Measurements from ENCODE around the gene ADRM1. TPM values are rescaled to one million over a fixed set of nuclear protein-coding genes. Genes with fewer than 3 reads are reported as not detected.

The ADRM1 gene
- total and polyA plus RNA-seq, 2 experiments from 2014 or later = 206 to 243 TPM

- DNase-seq (ENCODE audit: low spot score) (no peak), ATAC-seq (no peak)
- H3K4me1 ChIP-seq (ENCODE audit: insufficient read depth) = no peaks in the 10 kb centered on the region
- no peaks in the 10 kb centered on the region for H3K79me2 ChIP-seq (replicated peaks; ENCODE audit: insufficient read depth)
- no peaks in the 10 kb centered on the region for H3K9me2 ChIP-seq (ENCODE audit: insufficient read depth)
- H3K4me2 ChIP-seq = no peak overlapping the region
- H4K20me1 ChIP-seq (replicated peaks; ENCODE audit: insufficient read depth) = no peaks in the 10 kb centered on the region
- peaks cover 78% of the 10 kb centered on the region for H3K36me3 Mint-ChIP-seq (ENCODE audit: low read depth)
- H3K9me3 Mint-ChIP-seq = peaks cover 23% of the 10 kb centered on the region
- H3K27me3 ChIP-seq (ENCODE audit: insufficient read depth) = no peaks in the 10 kb centered on the region
- H3K4me1 Mint-ChIP-seq = no peaks in the 10 kb centered on the region
- no peak overlapping the region for H3K27ac ChIP-seq (ENCODE audit: low read depth)
- TF ChIP-seq NANOG (IDR thresholded peaks at IDR 0.05; ENCODE audit: borderline replicate concordance) = no peak
- TF ChIP-seq CREB1 (CRISPR knock-in tag; IDR thresholded peaks at IDR 0.05; ENCODE audit: low read depth) = no peak
- TF ChIP-seq REST (IDR thresholded peaks at IDR 0.05; ENCODE audit: unreplicated experiment) = no peak
- TF ChIP-seq, protein P1, sequence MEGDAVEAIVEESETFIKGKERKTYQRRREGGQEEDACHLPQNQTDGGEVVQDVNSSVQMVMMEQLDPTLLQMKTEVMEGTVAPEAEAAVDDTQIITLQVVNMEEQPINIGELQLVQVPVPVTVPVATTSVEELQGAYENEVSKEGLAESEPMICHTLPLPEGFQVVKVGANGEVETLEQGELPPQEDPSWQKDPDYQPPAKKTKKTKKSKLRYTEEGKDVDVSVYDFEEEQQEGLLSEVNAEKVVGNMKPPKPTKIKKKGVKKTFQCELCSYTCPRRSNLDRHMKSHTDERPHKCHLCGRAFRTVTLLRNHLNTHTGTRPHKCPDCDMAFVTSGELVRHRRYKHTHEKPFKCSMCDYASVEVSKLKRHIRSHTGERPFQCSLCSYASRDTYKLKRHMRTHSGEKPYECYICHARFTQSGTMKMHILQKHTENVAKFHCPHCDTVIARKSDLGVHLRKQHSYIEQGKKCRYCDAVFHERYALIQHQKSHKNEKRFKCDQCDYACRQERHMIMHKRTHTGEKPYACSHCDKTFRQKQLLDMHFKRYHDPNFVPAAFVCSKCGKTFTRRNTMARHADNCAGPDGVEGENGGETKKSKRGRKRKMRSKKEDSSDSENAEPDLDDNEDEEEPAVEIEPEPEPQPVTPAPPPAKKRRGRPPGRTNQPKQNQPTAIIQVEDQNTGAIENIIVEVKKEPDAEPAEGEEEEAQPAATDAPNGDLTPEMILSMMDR (conservative IDR thresholded peaks at IDR 0.05; ENCODE audit: low read depth in 2 of 2) = no peak
- no peak for TF ChIP-seq POLR2AphosphoS5 (IDR thresholded peaks at IDR 0.05; ENCODE audit: low read depth)
- no peak for TF ChIP-seq ETS1 (IDR thresholded peaks at IDR 0.05)
- no peak for TF ChIP-seq ZNF114 (CRISPR knock-in tag; IDR thresholded peaks at IDR 0.05)
- no peak for TF ChIP-seq STAT1 (IDR thresholded peaks at IDR 0.05; ENCODE audit: unreplicated experiment)
- no peak for TF ChIP-seq EZH2phosphoT487 (IDR thresholded peaks at IDR 0.05; ENCODE audit: unreplicated experiment)
- no peak for TF ChIP-seq EZH2 (IDR thresholded peaks at IDR 0.05; ENCODE audit: low read depth, unreplicated experiment)
- TF ChIP-seq JUNB (IDR thresholded peaks at IDR 0.05; ENCODE audit: unreplicated experiment) = no peak
- TF ChIP-seq ZNF331 (CRISPR knock-in tag; IDR thresholded peaks at IDR 0.05; ENCODE audit: low read depth) = no peak
- no peak for TF ChIP-seq ZNF462 (CRISPR knock-in tag; IDR thresholded peaks at IDR 0.05)
- H3K4me3 Mint-ChIP-seq = no peak overlapping the region
- no peak overlapping the region for H3K4me3 ChIP-seq
- no peak overlapping the region for H3K27ac Mint-ChIP-seq
- peaks cover 38% of the 10 kb centered on the region for H3K27me3 Mint-ChIP-seq (ENCODE audit: insufficient read depth, low read depth, poor library complexity)
- H2AFZ ChIP-seq = no peak overlapping the region
- H3F3A ChIP-seq (replicated peaks; ENCODE audit: low read depth) = peaks cover 47% of the 10 kb centered on the region
- peaks cover 33% of the 10 kb centered on the region for H3K36me3 ChIP-seq (ENCODE audit: insufficient read depth)
These were observed 16.6 kb downstream of the ADRM1 start for GRCh38 chr20:62319346-62319909.

All from GM23338 (cell line).